Nephron progenitor cell (in vitro differentiated cells): ENCODE data around the gene ERICH2.

Experiments used
- DNase-seq: peaks from one replicate; pipeline ENCODE4 v3.0.0; 2021
- H3K27ac Mint-ChIP-seq: 2 replicates; pipeline ENCODE4 v1.8.0; 2021; ENCODE audit warnings: mild to moderate bottlenecking, moderate library complexity, mixed read lengths
- H3K27me3 Mint-ChIP-seq: 2 replicates; pipeline ENCODE4 v1.8.0; 2021; ENCODE audit warnings: mild to moderate bottlenecking, low read depth, mixed read lengths; ENCODE audit not compliant: poor library complexity
- H3K36me3 Mint-ChIP-seq: 2 replicates; pipeline ENCODE4 v1.8.0; 2021; ENCODE audit warnings: low read depth, mixed read lengths
- H3K4me1 Mint-ChIP-seq: 2 replicates; pipeline ENCODE4 v1.8.0; 2021; ENCODE audit warnings: mixed read lengths
- H3K4me3 Mint-ChIP-seq: 2 replicates; pipeline ENCODE4 v1.8.0; 2021; ENCODE audit warnings: mild to moderate bottlenecking, moderate library complexity, mixed read lengths
- H3K9me3 Mint-ChIP-seq: 2 replicates; pipeline ENCODE4 v1.8.0; 2021; ENCODE audit warnings: mild to moderate bottlenecking, moderate library complexity, mixed read lengths
- CTCF ChIP-seq: fragments of 200-600 bp; sonication (generic); IDR thresholded peaks from 2 replicates; pipeline ENCODE4 v1.5.0; 2021; ENCODE audit warnings: antibody characterized with exemption

Gene ERICH2

GRCh38 chr2:170736628-170737027 is 33.5 kb upstream of the ERICH2 start:
- peaks cover 3% of the 10 kb centered on the region for H3K27me3 Mint-ChIP-seq
- no peak for DNase-seq
- no peaks in the 10 kb centered on the region for H3K4me1 Mint-ChIP-seq
- H3K4me3 Mint-ChIP-seq: no peak overlapping the region
- peaks cover 25% of the 10 kb centered on the region for H3K9me3 Mint-ChIP-seq
- no peak for TF ChIP-seq CTCF
- H3K27ac Mint-ChIP-seq: no peak overlapping the region
- peaks cover 30% of the 10 kb centered on the region for H3K36me3 Mint-ChIP-seq

- Mint-ChIP-seq H3K9me3 (peaks cover 25% of the 10 kb centered on the region), H3K27me3 (peaks cover 3% of the 10 kb centered on the region), H3K4me1 (no peaks in the 10 kb centered on the region), H3K4me3 (no peak overlapping the region), H3K36me3 (peaks cover 30% of the 10 kb centered on the region), H3K27ac (no peak overlapping the region)
- no peak for DNase-seq
- no peak for TF ChIP-seq CTCF
Measured at GRCh38 chr2:170737406-170737805, 32.8 kb upstream of the ERICH2 start.

GRCh38 chr2:170737821-170738220 is 32.4 kb upstream of the ERICH2 start:
- Mint-ChIP-seq H3K36me3 (peaks cover 30% of the 10 kb centered on the region), H3K9me3 (peaks cover 25% of the 10 kb centered on the region), H3K4me3 (no peak overlapping the region), H3K27ac (no peak overlapping the region), H3K4me1 (no peaks in the 10 kb centered on the region), H3K27me3 (peaks cover 3% of the 10 kb centered on the region)
- TF ChIP-seq CTCF: no peak
- DNase-seq: no peak

- DNase-seq: no peak
- TF ChIP-seq CTCF: no peak
- no peak overlapping the region for H3K27ac Mint-ChIP-seq
Measured at GRCh38 chr2:170739048-170739447, 31.1 kb upstream of the ERICH2 start.

GRCh38 chr2:170739507-170740046 is 30.6 kb upstream of the ERICH2 start:
- no peak overlapping the region for H3K4me3 Mint-ChIP-seq
- peaks cover 21% of the 10 kb centered on the region for H3K9me3 Mint-ChIP-seq
- H3K27me3 Mint-ChIP-seq: peaks cover 2% of the 10 kb centered on the region
- peaks cover 11% of the 10 kb centered on the region for H3K4me1 Mint-ChIP-seq
- TF ChIP-seq CTCF: no peak
- DNase-seq: no peak
- peaks cover 22% of the 10 kb centered on the region for H3K36me3 Mint-ChIP-seq
- no peak overlapping the region for H3K27ac Mint-ChIP-seq

More at GRCh38 chr2:170739048-170739447, 31.1 kb upstream of the ERICH2 start:
- peaks cover 3% of the 10 kb centered on the region for H3K27me3 Mint-ChIP-seq
- no peak overlapping the region for H3K4me3 Mint-ChIP-seq
- peaks cover 6% of the 10 kb centered on the region for H3K4me1 Mint-ChIP-seq
- peaks cover 24% of the 10 kb centered on the region for H3K36me3 Mint-ChIP-seq
- H3K9me3 Mint-ChIP-seq: peaks cover 25% of the 10 kb centered on the region

- no peak overlapping the region for H3K4me3 Mint-ChIP-seq
- TF ChIP-seq CTCF: no peak
- peaks cover 17% of the 10 kb centered on the region for H3K9me3 Mint-ChIP-seq
- H3K27ac Mint-ChIP-seq: no peak overlapping the region
- peaks cover 21% of the 10 kb centered on the region for H3K36me3 Mint-ChIP-seq
- H3K4me1 Mint-ChIP-seq: peaks cover 16% of the 10 kb centered on the region
- DNase-seq: no peak
- H3K27me3 Mint-ChIP-seq: no peaks in the 10 kb centered on the region
Measured at GRCh38 chr2:170740660-170741059, 29.5 kb upstream of the ERICH2 start.
